Activated CD4-positive, alpha-beta T cell treated with anti-CD3 and anti-CD28 coated beads, Interleukin-2, Interleukin-6, amounts not matched to agents 100 ng/mL and 50 ng/mL, durations not matched to agents 16 hours and 8 hours (primary cell): ENCODE results near the gene NMRK2.
"Not testable (repeated sequence)": the region's sequence is repeated elsewhere in the genome, so short reads cannot be mapped to it uniquely, and the experiment has no call there.

Source experiments
- DNase-seq: peaks from one replicate; pipeline ENCODE4 v3.0.0-alpha.2; 2020

Gene NMRK2

GRCh38 chr19:3932931-3933810, at the start of gene NMRK2:
NMRK2 (plus strand) TSS chr19:3933069; CDS start chr19:3933672, 603 bp downstream.
- DNase-seq, result no peak

- no peak for DNase-seq
Measured at GRCh38 chr19:3890591-3890990, 42.3 kb upstream of the NMRK2 start.

- no peak for DNase-seq
Measured at GRCh38 chr19:3893509-3894179, 39.2 kb upstream of the NMRK2 start.

GRCh38 chr19:3894959-3895358, 37.9 kb upstream of the NMRK2 start:
- not testable (repeated sequence) for DNase-seq

- DNase-seq, result no peak
Measured at GRCh38 chr19:3895788-3896187, 37.1 kb upstream of the NMRK2 start.

- no peak for DNase-seq
Measured at GRCh38 chr19:3897936-3898335, 34.9 kb upstream of the NMRK2 start.

- no peak for DNase-seq
Measured at GRCh38 chr19:3898426-3898825, 34.4 kb upstream of the NMRK2 start.

GRCh38 chr19:3899531-3900294, 33.2 kb upstream of the NMRK2 start:
- DNase-seq, result no peak

GRCh38 chr19:3902317-3902973, 30.4 kb upstream of the NMRK2 start:
- no peak for DNase-seq

GRCh38 chr19:3904233-3904632, 28.6 kb upstream of the NMRK2 start:
- no peak for DNase-seq

GRCh38 chr19:3907626-3908265, 25.1 kb upstream of the NMRK2 start:
- no peak for DNase-seq

GRCh38 chr19:3908266-3909054, 24.4 kb upstream of the NMRK2 start:
- DNase-seq, result no peak

GRCh38 chr19:3910105-3910504, 22.8 kb upstream of the NMRK2 start:
- no peak for DNase-seq

- no peak for DNase-seq
Measured at GRCh38 chr19:3914199-3914598, 18.7 kb upstream of the NMRK2 start.

- DNase-seq, result no peak
Measured at GRCh38 chr19:3916033-3916432, 16.8 kb upstream of the NMRK2 start.

- DNase-seq, result no peak
Measured at GRCh38 chr19:3919793-3920192, 13.1 kb upstream of the NMRK2 start.

GRCh38 chr19:3923096-3923758, 9.6 kb upstream of the NMRK2 start:
- no peak for DNase-seq

- no peak for DNase-seq
Measured at GRCh38 chr19:3923912-3924311, 9.0 kb upstream of the NMRK2 start.

- DNase-seq, result no peak
Measured at GRCh38 chr19:3931041-3931440, 1.8 kb upstream of the NMRK2 start.

- no peak for DNase-seq
Measured at GRCh38 chr19:3936506-3937442, 3.9 kb downstream of the NMRK2 start.
